HCT116 (cell line): ENCODE measurements around the gene CDC45.

Source experiments
- CEBPB ChIP-seq: IDR thresholded peaks from 2 replicates; pipeline ENCODE4 v1.6.1; 2012; ENCODE audit warnings: low read depth
- CTCF ChIP-seq, 3 experiments: fragments of 200-600 bp in 1 of 3; sonication (generic) in 1 of 3; IDR thresholded peaks in 2 of 3; conservative IDR thresholded peaks in 1 of 3; 2 replicates each; pipeline ENCODE4 v1.5.1; 2012 to 2017; ENCODE audit warnings: low read depth in 2 of 3, low read length in 2 of 3, antibody characterized with exemption in 1 of 3, borderline replicate concordance in 1 of 3, control low read depth in 1 of 3, mild to moderate bottlenecking in 1 of 3, mixed read lengths in 1 of 3, mixed run types in 1 of 3, moderate library complexity in 1 of 3; ENCODE audit not compliant: insufficient read depth in 1 of 3
- EGR1 ChIP-seq: IDR thresholded peaks from 2 replicates; pipeline ENCODE4 v1.6.1; 2012; ENCODE audit warnings: low read depth
- EZH2 ChIP-seq: fragments of 200-600 bp; sonication (generic); IDR thresholded peaks from 2 replicates; pipeline ENCODE4 v1.6.1; 2017; ENCODE audit warnings: antibody characterized with exemption, mixed run types
- EZH2phosphoT487 ChIP-seq: fragments of 200-600 bp; IDR thresholded peaks from 2 replicates; pipeline ENCODE4 v1.6.1; 2018; ENCODE audit warnings: antibody characterized with exemption, borderline replicate concordance
- JUND ChIP-seq: IDR thresholded peaks from 2 replicates; pipeline ENCODE4 v1.6.1; 2012
- POLR2A ChIP-seq: IDR thresholded peaks from 2 replicates; pipeline ENCODE4 v1.7.0; 2011; ENCODE audit warnings: borderline replicate concordance; ENCODE audit not compliant: insufficient read depth, insufficient read length; ENCODE audit errors: extremely low read depth
- POLR2AphosphoS5 ChIP-seq: IDR thresholded peaks from 2 replicates; pipeline ENCODE4 v1.6.1; 2011; ENCODE audit warnings: mild to moderate bottlenecking, low read depth, low read length, moderate library complexity
- REST ChIP-seq: IDR thresholded peaks from 2 replicates; pipeline ENCODE4 v1.6.1; 2012; ENCODE audit warnings: low read depth
- TCF7L2 ChIP-seq: IDR thresholded peaks from 2 replicates; pipeline ENCODE4 v1.7.0; 2011; ENCODE audit warnings: borderline replicate concordance, inconsistent platforms; ENCODE audit not compliant: insufficient read depth, insufficient read length; ENCODE audit errors: extremely low read depth
- YY1 ChIP-seq: IDR thresholded peaks from 2 replicates; pipeline ENCODE4 v1.6.1; 2011; ENCODE audit warnings: low read length, low read depth, moderate library complexity, mild to moderate bottlenecking; ENCODE audit not compliant: insufficient replicate concordance; ENCODE audit errors: extremely low read depth
- ZBTB33 ChIP-seq: IDR thresholded peaks from 2 replicates; pipeline ENCODE4 v1.6.1; 2011; ENCODE audit warnings: mild to moderate bottlenecking, low read length, moderate library complexity; ENCODE audit not compliant: insufficient replicate concordance; ENCODE audit errors: extremely low read depth
- ZNF274 ChIP-seq: fragments of 200-500 bp; sonication (Bioruptor generic); IDR thresholded peaks from 2 replicates; pipeline ENCODE4 v1.6.1; 2014; ENCODE audit warnings: mild to moderate bottlenecking, low read depth, low read length, inconsistent platforms

GRCh38 chr22:19522190-19522880 is 42.6 kb downstream of the CDC45 start:
- TF ChIP-seq CTCF (IDR thresholded peaks at IDR 0.05 in 2 of 3, conservative IDR thresholded peaks at IDR 0.05 in 1 of 3; ENCODE audit: borderline replicate concordance in 1 of 3, insufficient read depth in 1 of 3, low read depth in 2 of 3, low read length in 2 of 3) (no peak), EZH2phosphoT487 (no peak), JUND (no peak), ZBTB33 (no peak), EGR1 (no peak), POLR2A (no peak), POLR2AphosphoS5 (no peak), ZNF274 (no peak), CEBPB (no peak), REST (no peak), EZH2 (no peak), YY1 (no peak), TCF7L2 (no peak)
